Bronchial epithelial cell (primary cell): Measurements from ENCODE around the gene TMEM50A. TPM values are rescaled to one million over a fixed set of nuclear protein-coding genes. Genes with fewer than 3 reads are reported as not detected.

ENCODE experiments used
- DNase-seq: peaks from one replicate; pipeline ENCODE4 v3.0.0-alpha.2; 2010; ENCODE audit warnings: low read depth
- FAIRE-seq: peaks from 2 replicates; lab custom pipeline; 2011; peaks lifted over from hg19 to GRCh38; lab: Jason Lieb, UNC
- H3K27me3 ChIP-seq: 2 replicates; pipeline ENCODE4 v1.5.1; 2011; ENCODE audit warnings: low read length; ENCODE audit not compliant: control insufficient read depth, insufficient read depth
- H3K36me3 ChIP-seq: 2 replicates; pipeline ENCODE4 v1.5.1; 2011; ENCODE audit warnings: low read length; ENCODE audit not compliant: control insufficient read depth, insufficient read depth
- H3K4me3 ChIP-seq: 2 replicates; pipeline ENCODE4 v1.5.1; 2011; ENCODE audit warnings: mild to moderate bottlenecking, low read depth, low read length, control low read depth
- CTCF ChIP-seq: IDR thresholded peaks from 2 replicates; pipeline ENCODE4 v1.5.1; 2011; ENCODE audit warnings: mild to moderate bottlenecking, moderate library complexity, low read length, control low read depth, inconsistent platforms; ENCODE audit not compliant: insufficient read depth, severe bottlenecking
- total RNA-seq: library from RNA; depleted of rRNA; stranded (reverse); fragments of >200 nt; gene quantifications from 2 replicates; pipeline ENCODE4 v1.2.1, GENCODE V29; 2014

Gene TMEM50A
- total RNA-seq, 1 donor from 2014 or later, result 105 TPM

GRCh38 chr1:25338986-25339385 lies 852 bp downstream of the TMEM50A start:
- no peaks in the 10 kb centered on the region for H3K36me3 ChIP-seq
- no peak for TF ChIP-seq CTCF
- peak overlapping the region; percentile 92 for H3K4me3 ChIP-seq
- H3K27me3 ChIP-seq, result no peaks in the 10 kb centered on the region
- no peak for DNase-seq
- no peak for FAIRE-seq

DNA sequence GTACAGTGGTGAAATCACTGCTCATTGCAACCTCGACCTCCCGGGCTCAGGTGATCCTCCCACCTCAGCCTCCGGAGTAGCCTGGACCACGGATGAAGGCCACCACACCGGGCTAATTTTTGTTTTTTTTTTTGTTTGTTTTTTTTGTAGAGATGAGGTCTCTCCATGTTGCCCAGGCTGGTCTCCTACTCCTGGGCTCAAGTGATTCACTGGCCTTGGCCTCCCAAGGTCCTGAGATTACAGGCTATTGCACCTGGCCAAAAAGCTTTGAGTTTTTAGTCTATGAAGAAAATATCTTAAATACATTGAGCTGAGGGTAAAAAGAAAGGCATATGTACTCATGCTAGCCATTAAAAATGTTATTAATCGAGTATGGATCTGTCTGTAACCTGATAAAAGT lies 3.6 kb downstream of the TMEM50A start:
- no peaks in the 10 kb centered on the region for H3K27me3 ChIP-seq
- TF ChIP-seq CTCF, result no peak
- no peak overlapping the region for H3K4me3 ChIP-seq
- no peak for DNase-seq
- H3K36me3 ChIP-seq, result peaks cover 2% of the 10 kb centered on the region
- no peak for FAIRE-seq

DNA sequence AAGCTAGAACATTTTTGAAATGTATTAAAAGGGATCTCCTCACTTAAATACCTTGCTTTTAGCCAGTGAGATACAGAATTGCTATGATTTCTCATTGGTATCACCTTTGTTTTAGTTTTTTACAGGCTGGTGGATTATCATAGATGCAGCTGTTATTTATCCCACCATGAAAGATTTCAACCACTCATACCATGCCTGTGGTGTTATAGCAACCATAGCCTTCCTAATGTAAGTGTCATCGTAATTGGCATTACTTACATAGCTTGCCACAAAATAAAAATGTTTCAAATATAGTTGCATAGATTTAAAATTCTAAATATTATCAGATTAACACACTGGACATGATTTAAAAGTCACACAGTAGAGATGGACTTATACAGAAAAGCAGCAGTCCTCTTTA lies 4.7 kb downstream of the TMEM50A start:
- H3K4me3 ChIP-seq, result no peak overlapping the region
- no peaks in the 10 kb centered on the region for H3K27me3 ChIP-seq
- TF ChIP-seq CTCF, result no peak
- H3K36me3 ChIP-seq, result peaks cover 3% of the 10 kb centered on the region
- no peak for DNase-seq
- FAIRE-seq, result no peak

GRCh38 chr1:25343872-25344271 lies 5.7 kb downstream of the TMEM50A start:
- no peaks in the 10 kb centered on the region for H3K27me3 ChIP-seq
- DNase-seq, result peak; percentile 68
- H3K36me3 ChIP-seq, result peaks cover 4% of the 10 kb centered on the region
- no peak overlapping the region for H3K4me3 ChIP-seq
- peak; percentile 36 for FAIRE-seq
- TF ChIP-seq CTCF, result no peak

DNA sequence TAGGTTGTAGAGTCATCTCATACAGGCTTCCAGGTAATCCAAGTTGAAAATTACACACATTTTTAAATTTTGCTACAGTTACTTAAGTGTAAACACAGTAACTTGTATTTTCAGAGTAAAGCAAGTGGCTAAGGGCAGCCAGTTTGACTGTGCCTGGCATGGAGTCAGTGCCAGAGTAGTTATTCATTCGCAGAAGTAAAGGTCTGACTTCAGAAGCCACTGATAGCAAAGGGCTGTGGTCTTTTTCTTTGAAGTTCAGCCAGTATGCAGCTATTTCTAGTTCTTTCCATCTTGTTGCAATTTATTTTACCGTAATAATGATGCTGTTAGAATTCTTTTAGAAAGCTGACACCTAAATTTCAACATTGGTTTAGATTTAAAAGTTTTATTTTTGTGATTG lies 9.4 kb downstream of the TMEM50A start:
- no peak for TF ChIP-seq CTCF
- FAIRE-seq, result no peak
- H3K36me3 ChIP-seq, result peaks cover 5% of the 10 kb centered on the region

GRCh38 chr1:25349606-25350005 lies 11.5 kb downstream of the TMEM50A start:
- DNase-seq, result no peak
- Histone ChIP-seq H3K36me3 (peaks cover 9% of the 10 kb centered on the region), H3K27me3 (no peaks in the 10 kb centered on the region), H3K4me3 (no peak overlapping the region)
- no peak for TF ChIP-seq CTCF
- FAIRE-seq, result no peak

More for the DNA sequence above, 9.4 kb downstream of the TMEM50A start:
- Histone ChIP-seq H3K4me3 (no peak overlapping the region), H3K27me3 (no peaks in the 10 kb centered on the region)
- DNase-seq, result no peak
